Cerebellar cortex (tissue), 1 donor: ENCODE measurements around the gene DLEC1.
A peak's percentile ranks its signal among the peaks of the same experiment; 100 is the strongest.
"Not testable (repeated sequence)": the region's sequence is repeated elsewhere in the genome, so short reads cannot be mapped to it uniquely, and the experiment has no call there.

Source experiments
- DNase-seq: peaks from one replicate; pipeline ENCODE4 v3.0.0-alpha.2; 2015; ENCODE audit warnings: low spot score

DLEC1 gene

GRCh38 chr3:38154625-38155255 is 115.7 kb downstream of the DLEC1 start:
- no peak for DNase-seq

GRCh38 chr3:38155825-38156224 is 116.8 kb downstream of the DLEC1 start:
- no peak for DNase-seq

GRCh38 chr3:38157117-38157516 is 118.1 kb downstream of the DLEC1 start:
- no peak for DNase-seq

- DNase-seq, result peak; percentile 48
These were observed 118.6 kb downstream of the DLEC1 start for GRCh38 chr3:38157595-38157994.

- DNase-seq, result no peak
These were observed 119.5 kb downstream of the DLEC1 start for GRCh38 chr3:38158472-38158871.

- not testable (repeated sequence) for DNase-seq
These were observed 121.7 kb downstream of the DLEC1 start for GRCh38 chr3:38160704-38161103.

GRCh38 chr3:38163117-38163840 is 124.3 kb downstream of the DLEC1 start:
- peak; percentile 28 for DNase-seq

- DNase-seq, result no peak
These were observed 125.0 kb downstream of the DLEC1 start for GRCh38 chr3:38163841-38164642.

GRCh38 chr3:38164643-38164951 is 125.6 kb downstream of the DLEC1 start:
- DNase-seq, result no peak

- peak; percentile 100 for DNase-seq
These were observed 126.1 kb downstream of the DLEC1 start, which contains the start of gene OXSR1 for GRCh38 chr3:38164952-38165721. Gene OXSR1, plus strand, starts transcription at chr3:38165537. Its CDS starts 340 bp downstream, at chr3:38165877.

GRCh38 chr3:38165722-38166387 is 126.8 kb downstream of the DLEC1 start:
- no peak for DNase-seq

GRCh38 chr3:38167591-38167990 is 128.6 kb downstream of the DLEC1 start:
- no peak for DNase-seq

GRCh38 chr3:38168151-38169026 is 129.4 kb downstream of the DLEC1 start:
- no peak for DNase-seq

GRCh38 chr3:38169027-38169317 is 130.0 kb downstream of the DLEC1 start:
- DNase-seq, result no peak

GRCh38 chr3:38170722-38171121 is 131.7 kb downstream of the DLEC1 start:
- DNase-seq, result no peak

GRCh38 chr3:38171622-38172021 is 132.6 kb downstream of the DLEC1 start:
- DNase-seq, result no peak
